Measurements from ENCODE around the gene MS4A4E.

MS4A4E gene

DNA sequence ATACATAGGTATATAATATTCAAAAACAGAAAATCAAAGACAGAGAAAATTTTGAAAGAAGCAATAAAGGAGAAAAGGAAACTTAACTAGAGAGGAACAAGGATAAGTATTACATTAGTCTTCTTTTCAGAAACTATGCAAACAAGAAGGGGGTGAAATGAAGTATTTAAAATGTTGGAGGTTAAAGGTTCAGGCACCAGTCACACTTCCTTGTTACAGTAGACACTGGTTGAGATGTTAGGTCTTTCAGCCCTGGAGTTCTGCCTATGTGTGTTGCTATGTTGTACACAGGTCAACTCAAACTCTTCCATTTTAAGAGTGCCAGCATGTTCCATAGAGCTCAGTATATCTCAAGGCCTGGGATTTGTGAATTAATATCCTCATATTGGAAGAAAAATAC is 31.5 kb upstream of the MS4A4E start:
- H3K27me3 ChIP-seq (ENCODE audit: insufficient read depth, insufficient read length): no peaks in the 10 kb centered on the region
- no peaks in the 10 kb centered on the region for H3K36me3 ChIP-seq (ENCODE audit: insufficient read depth, insufficient read length, low read length)
- H3K4me1 ChIP-seq (ENCODE audit: insufficient read depth, insufficient read length): no peaks in the 10 kb centered on the region
- H3K9ac ChIP-seq (ENCODE audit: insufficient read length, low read depth): no peak overlapping the region
- no peak for DNase-seq (ENCODE audit: low read depth, low spot score)
- TF ChIP-seq SUZ12 (IDR thresholded peaks at IDR 0.05; ENCODE audit: extremely low read depth, insufficient read depth, insufficient read length): no peak
- no peak for TF ChIP-seq ZNF274 (IDR thresholded peaks at IDR 0.05; ENCODE audit: low read depth, low read length)
- TF ChIP-seq YY1 (IDR thresholded peaks at IDR 0.05; ENCODE audit: insufficient read depth, insufficient read length): no peak
- peaks cover 4% of the 10 kb centered on the region; the same call in 1 of the 2 replicates for H3K9me3 ChIP-seq (ENCODE audit: insufficient read depth, low read length)
- no peak overlapping the region for H3K4me3 ChIP-seq (ENCODE audit: insufficient read length, low read depth)

- Histone ChIP-seq H3K4me3 (ENCODE audit: insufficient read length, low read depth) (no peak overlapping the region), H3K36me3 (ENCODE audit: insufficient read depth, insufficient read length, low read length) (no peaks in the 10 kb centered on the region), H3K9me3 (ENCODE audit: insufficient read depth, low read length) (peaks cover 16% of the 10 kb centered on the region), H3K9ac (ENCODE audit: insufficient read length, low read depth) (no peak overlapping the region), H3K4me1 (ENCODE audit: insufficient read depth, insufficient read length) (no peaks in the 10 kb centered on the region), H3K27me3 (ENCODE audit: insufficient read depth, insufficient read length) (no peaks in the 10 kb centered on the region)
- DNase-seq (ENCODE audit: low read depth, low spot score): peak; percentile 22
- TF ChIP-seq ZNF274 (IDR thresholded peaks at IDR 0.05; ENCODE audit: low read depth, low read length): no peak
- TF ChIP-seq YY1 (IDR thresholded peaks at IDR 0.05; ENCODE audit: insufficient read depth, insufficient read length): no peak
- no peak for TF ChIP-seq SUZ12 (IDR thresholded peaks at IDR 0.05; ENCODE audit: extremely low read depth, insufficient read depth, insufficient read length)
These were observed 22.7 kb upstream of the MS4A4E start for GRCh38 chr11:60265373-60266214.

DNA sequence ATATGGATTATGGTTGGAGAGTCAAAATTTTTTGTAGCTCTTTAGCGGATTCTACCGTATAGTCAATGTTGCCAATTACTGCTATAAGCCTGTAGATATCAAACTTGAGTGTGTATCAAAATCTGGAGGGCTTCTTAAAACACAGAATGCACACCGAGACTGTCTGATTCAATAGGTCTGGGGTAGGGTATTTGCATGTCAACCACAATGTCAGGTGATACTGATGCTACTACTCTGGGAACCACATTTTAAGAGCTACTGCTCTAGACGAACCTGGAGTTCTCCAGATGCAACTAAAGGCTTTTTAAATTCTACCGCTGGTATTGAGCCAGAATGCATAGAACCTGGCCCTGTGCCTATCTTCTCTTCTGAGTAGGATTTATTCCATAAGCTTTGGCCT is 21.7 kb upstream of the MS4A4E start:
- Histone ChIP-seq H3K27me3 (ENCODE audit: insufficient read depth, insufficient read length) (no peaks in the 10 kb centered on the region), H3K36me3 (ENCODE audit: insufficient read depth, insufficient read length, low read length) (no peaks in the 10 kb centered on the region), H3K9me3 (ENCODE audit: insufficient read depth, low read length) (peaks cover 20% of the 10 kb centered on the region), H3K4me1 (ENCODE audit: insufficient read depth, insufficient read length) (no peaks in the 10 kb centered on the region), H3K9ac (ENCODE audit: insufficient read length, low read depth) (no peak overlapping the region), H3K4me3 (ENCODE audit: insufficient read length, low read depth) (no peak overlapping the region)
- TF ChIP-seq SUZ12 (IDR thresholded peaks at IDR 0.05; ENCODE audit: extremely low read depth, insufficient read depth, insufficient read length) (no peak), YY1 (IDR thresholded peaks at IDR 0.05; ENCODE audit: insufficient read depth, insufficient read length) (no peak), ZNF274 (IDR thresholded peaks at IDR 0.05; ENCODE audit: low read depth, low read length) (no peak)
- DNase-seq (ENCODE audit: low read depth, low spot score): no peak

DNA sequence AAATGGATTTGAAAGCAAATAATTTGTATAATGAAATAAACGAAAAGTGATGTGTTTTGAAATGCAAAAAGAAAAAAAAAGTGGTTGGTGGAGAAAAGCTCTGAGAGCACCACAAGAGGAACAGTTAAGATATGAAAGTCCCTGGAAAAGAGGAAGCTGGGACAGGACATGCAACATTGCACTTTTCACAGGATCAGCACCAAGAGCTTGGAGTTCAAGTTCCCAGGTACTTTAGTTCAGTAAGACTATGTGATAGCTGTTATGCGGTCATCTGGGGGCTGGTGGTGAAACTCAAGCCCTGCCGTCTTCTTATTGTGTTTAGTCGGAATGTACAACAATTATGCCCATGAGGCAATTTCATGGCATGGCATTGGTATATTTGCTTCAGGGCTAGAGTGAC is 20.5 kb upstream of the MS4A4E start:
- DNase-seq (ENCODE audit: low read depth, low spot score): no peak

DNA sequence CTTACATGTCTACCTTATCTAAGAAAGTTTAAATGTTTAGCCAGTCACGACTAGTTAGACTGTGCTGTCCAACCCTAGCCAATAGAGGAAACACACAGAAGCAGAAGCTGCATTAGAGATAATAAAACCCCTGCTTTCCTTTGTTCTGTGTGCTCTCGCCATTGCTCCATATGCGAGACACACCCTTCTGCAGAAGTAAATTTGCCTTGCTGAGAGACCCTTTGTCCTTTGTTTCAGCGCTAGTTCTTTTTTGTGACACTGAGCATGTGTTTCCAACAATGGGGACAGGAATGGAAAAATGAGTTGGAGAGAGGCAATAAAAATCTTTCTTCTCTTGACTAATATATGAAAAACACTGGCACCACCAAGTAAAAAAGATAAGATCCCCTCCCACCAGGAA is 18.1 kb upstream of the MS4A4E start:
- no peak for DNase-seq (ENCODE audit: low read depth, low spot score)
- H3K4me3 ChIP-seq (ENCODE audit: insufficient read length, low read depth): no peak overlapping the region
- no peaks in the 10 kb centered on the region for H3K36me3 ChIP-seq (ENCODE audit: insufficient read depth, insufficient read length, low read length)
- H3K4me1 ChIP-seq (ENCODE audit: insufficient read depth, insufficient read length): no peaks in the 10 kb centered on the region
- no peaks in the 10 kb centered on the region for H3K27me3 ChIP-seq (ENCODE audit: insufficient read depth, insufficient read length)
- H3K9me3 ChIP-seq (ENCODE audit: insufficient read depth, low read length): peaks cover 20% of the 10 kb centered on the region
- TF ChIP-seq SUZ12 (IDR thresholded peaks at IDR 0.05; ENCODE audit: extremely low read depth, insufficient read depth, insufficient read length): no peak
- no peak for TF ChIP-seq ZNF274 (IDR thresholded peaks at IDR 0.05; ENCODE audit: low read depth, low read length)
- TF ChIP-seq YY1 (IDR thresholded peaks at IDR 0.05; ENCODE audit: insufficient read depth, insufficient read length): no peak
- no peak overlapping the region for H3K9ac ChIP-seq (ENCODE audit: insufficient read length, low read depth)

More for the DNA sequence above, 20.5 kb upstream of the MS4A4E start:
- Histone ChIP-seq H3K27me3 (ENCODE audit: insufficient read depth, insufficient read length) (no peaks in the 10 kb centered on the region), H3K9me3 (ENCODE audit: insufficient read depth, low read length) (peaks cover 20% of the 10 kb centered on the region), H3K4me1 (ENCODE audit: insufficient read depth, insufficient read length) (no peaks in the 10 kb centered on the region), H3K4me3 (ENCODE audit: insufficient read length, low read depth) (no peak overlapping the region), H3K9ac (ENCODE audit: insufficient read length, low read depth) (no peak overlapping the region), H3K36me3 (ENCODE audit: insufficient read depth, insufficient read length, low read length) (no peaks in the 10 kb centered on the region)
- TF ChIP-seq YY1 (IDR thresholded peaks at IDR 0.05; ENCODE audit: insufficient read depth, insufficient read length): no peak
- no peak for TF ChIP-seq SUZ12 (IDR thresholded peaks at IDR 0.05; ENCODE audit: extremely low read depth, insufficient read depth, insufficient read length)
- TF ChIP-seq ZNF274 (IDR thresholded peaks at IDR 0.05; ENCODE audit: low read depth, low read length): no peak

- H3K36me3 ChIP-seq (ENCODE audit: insufficient read depth, insufficient read length, low read length): no peaks in the 10 kb centered on the region
- H3K9me3 ChIP-seq (ENCODE audit: insufficient read depth, low read length): peaks cover 41% of the 10 kb centered on the region
- no peak for DNase-seq (ENCODE audit: low read depth, low spot score)
- H3K9ac ChIP-seq (ENCODE audit: insufficient read length, low read depth): no peak overlapping the region
- no peak for TF ChIP-seq YY1 (IDR thresholded peaks at IDR 0.05; ENCODE audit: insufficient read depth, insufficient read length)
- TF ChIP-seq SUZ12 (IDR thresholded peaks at IDR 0.05; ENCODE audit: extremely low read depth, insufficient read depth, insufficient read length): no peak
- TF ChIP-seq ZNF274 (IDR thresholded peaks at IDR 0.05; ENCODE audit: low read depth, low read length): no peak
- no peaks in the 10 kb centered on the region for H3K4me1 ChIP-seq (ENCODE audit: insufficient read depth, insufficient read length)
- H3K27me3 ChIP-seq (ENCODE audit: insufficient read depth, insufficient read length): no peaks in the 10 kb centered on the region
- no peak overlapping the region for H3K4me3 ChIP-seq (ENCODE audit: insufficient read length, low read depth)
These were observed 15.2 kb upstream of the MS4A4E start for GRCh38 chr11:60257956-60258722.
